Thymus (tissue), 11 donors: ENCODE measurements around the gene KRTAP10-11. TPM values are rescaled to one million over a fixed set of nuclear protein-coding genes. Genes with fewer than 3 reads are reported as not detected.

ENCODE experiments used
- DNase-seq, 9 donors: peaks; one replicate each; pipeline ENCODE4 v3.0.0-alpha.2; 2013; ENCODE audit warnings: low spot score in 9 of 9, low read depth in 6 of 9, missing footprints in 1 of 9
- H3K27ac ChIP-seq, 2 donors: one replicate each; pipeline ENCODE4 v1.5.1; 2013; ENCODE audit warnings: control low read depth in 1 of 2, low read depth in 1 of 2, low read length in 1 of 2, mild to moderate bottlenecking in 1 of 2, moderate library complexity in 1 of 2
- H3K27me3 ChIP-seq, 2 donors: one replicate each; pipeline ENCODE4 v1.5.1; 2013; ENCODE audit warnings: low read length in 1 of 2; ENCODE audit not compliant: control insufficient read depth in 2 of 2, insufficient read depth in 1 of 2
- H3K36me3 ChIP-seq, 2 donors: one replicate each; pipeline ENCODE4 v1.5.1; 2013; ENCODE audit warnings: low read length in 1 of 2, mild to moderate bottlenecking in 1 of 2, moderate library complexity in 1 of 2; ENCODE audit not compliant: control insufficient read depth in 2 of 2, insufficient read depth in 2 of 2
- H3K4me1 ChIP-seq, 2 donors: one replicate each; pipeline ENCODE4 v1.5.1; 2013; ENCODE audit warnings: low read length in 2 of 2; ENCODE audit not compliant: control insufficient read depth in 2 of 2, insufficient read depth in 2 of 2
- H3K4me3 ChIP-seq, 2 donors: one replicate each; pipeline ENCODE4 v1.5.1; 2013; ENCODE audit warnings: low read length in 2 of 2, control low read depth in 1 of 2, mild to moderate bottlenecking in 1 of 2
- H3K9me3 ChIP-seq, 2 donors: one replicate each; pipeline ENCODE4 v1.5.1; 2013; ENCODE audit warnings: low read length in 1 of 2, mild to moderate bottlenecking in 1 of 2; ENCODE audit not compliant: control insufficient read depth in 2 of 2, insufficient read depth in 1 of 2
- WGBS: extraction: QIAGEN DNeasy Blood & Tissue Kit; methylation state at CpG from one replicate; pipeline ENCODE4 v1.1.7; 2013; 5-methylcytosine and 5-hydroxymethylcytosine counted together
- polyA plus RNA-seq: library from polyadenylated mRNA; stranded (reverse); fragments of 200-250 nt; gene quantifications from one replicate; pipeline ENCODE4 v1.2.3, GENCODE V29; 2013
- total RNA-seq: library from RNA; stranded (reverse); fragments of 120-200 nt; gene quantifications from one replicate; pipeline ENCODE4 v1.2.4, GENCODE V29; 2013
- donor health status: healthy.

The KRTAP10-11 gene
- total and polyA plus RNA-seq, 2 donors: not detected

DNA sequence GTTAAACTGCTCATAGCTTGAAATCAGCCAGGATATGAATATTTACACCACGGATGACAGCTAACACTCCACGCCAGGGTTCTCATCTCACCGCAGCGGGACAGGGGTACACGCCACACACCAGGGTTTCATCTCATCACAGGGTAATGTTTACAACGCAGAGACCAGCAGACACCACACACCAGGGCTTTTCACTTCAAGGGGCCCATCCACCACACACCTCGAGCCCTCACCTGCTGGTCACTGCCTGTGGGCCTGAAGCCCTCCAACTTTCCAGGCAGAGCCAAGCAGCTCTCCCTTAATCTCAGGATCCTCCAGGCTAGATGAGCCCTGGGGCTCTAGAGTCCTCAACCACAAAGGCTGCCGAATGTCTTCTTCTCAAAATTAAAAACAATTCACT lies 49.4 kb downstream of the KRTAP10-11 start:
- WGBS: 79% methylated on average over 8 of the region's 8 CpGs
- peaks cover 6 to 45% of the 10 kb centered on the region in 2 donors for H3K27me3 ChIP-seq
- no peak for DNase-seq
- no peaks in the 10 kb centered on the region for H3K4me1 ChIP-seq
- no peak overlapping the region for H3K27ac ChIP-seq
- no peaks in the 10 kb centered on the region for H3K9me3 ChIP-seq
- H3K4me3 ChIP-seq: no peak overlapping the region
- no peaks in the 10 kb centered on the region for H3K36me3 ChIP-seq

- Histone ChIP-seq H3K4me3 (no peak overlapping the region), H3K27ac (no peak overlapping the region)
Observed at GRCh38 chr21:44696572-44696971, 50.4 kb downstream of the KRTAP10-11 start.

More at GRCh38 chr21:44696572-44696971, 50.4 kb downstream of the KRTAP10-11 start:
- 79% methylated on average over 10 of the region's 10 CpGs for WGBS
- peaks cover 6 to 54% of the 10 kb centered on the region in 2 donors for H3K27me3 ChIP-seq
- no peak for DNase-seq
- H3K4me1 ChIP-seq: no peaks in the 10 kb centered on the region
- H3K9me3 ChIP-seq: no peaks in the 10 kb centered on the region
- H3K36me3 ChIP-seq: no peaks in the 10 kb centered on the region

Other genes starting within 250 kb of the KRTAP10-11 start
- gene LRRC3, start 190.9 kb upstream of the KRTAP10-11 start, total RNA-seq: 0.24 TPM
- gene LRRC3, start 190.9 kb upstream of the KRTAP10-11 start, polyA plus RNA-seq: 0.55 TPM
- not detected for gene KRTAP10-1, start 106.2 kb upstream of the KRTAP10-11 start, total RNA-seq
- gene KRTAP10-1, start 106.2 kb upstream of the KRTAP10-11 start, polyA plus RNA-seq: not detected
- gene KRTAP10-2, start 94.9 kb upstream of the KRTAP10-11 start, total RNA-seq: not detected
- gene KRTAP10-2, start 94.9 kb upstream of the KRTAP10-11 start, polyA plus RNA-seq: not detected
- not detected for gene KRTAP10-3, start 87.6 kb upstream of the KRTAP10-11 start, total RNA-seq
- gene KRTAP10-3, start 87.6 kb upstream of the KRTAP10-11 start, polyA plus RNA-seq: not detected
- not detected for gene KRTAP10-4, start 72.7 kb upstream of the KRTAP10-11 start, total RNA-seq
- not detected for gene KRTAP10-4, start 72.7 kb upstream of the KRTAP10-11 start, polyA plus RNA-seq
- gene KRTAP10-5, start 65.8 kb upstream of the KRTAP10-11 start, total RNA-seq: not detected
- not detected for gene KRTAP10-5, start 65.8 kb upstream of the KRTAP10-11 start, polyA plus RNA-seq
- gene KRTAP10-6, start 53.9 kb upstream of the KRTAP10-11 start, total RNA-seq: not detected
- gene KRTAP10-6, start 53.9 kb upstream of the KRTAP10-11 start, polyA plus RNA-seq: not detected
- not detected for gene KRTAP10-7, start 45.8 kb upstream of the KRTAP10-11 start, total RNA-seq
- not detected for gene KRTAP10-7, start 45.8 kb upstream of the KRTAP10-11 start, polyA plus RNA-seq
- gene KRTAP10-8, start 34.3 kb upstream of the KRTAP10-11 start, total RNA-seq: not detected
- gene KRTAP10-8, start 34.3 kb upstream of the KRTAP10-11 start, polyA plus RNA-seq: not detected
- not detected for gene KRTAP10-9, start 19.3 kb upstream of the KRTAP10-11 start, total RNA-seq
- gene KRTAP10-9, start 19.3 kb upstream of the KRTAP10-11 start, polyA plus RNA-seq: not detected
- not detected for gene KRTAP10-10, start 9.1 kb upstream of the KRTAP10-11 start, total RNA-seq
- gene KRTAP10-10, start 9.1 kb upstream of the KRTAP10-11 start, polyA plus RNA-seq: not detected
- gene KRTAP12-4, start 8.2 kb downstream of the KRTAP10-11 start, total RNA-seq: not detected
- not detected for gene KRTAP12-4, start 8.2 kb downstream of the KRTAP10-11 start, polyA plus RNA-seq
- gene KRTAP12-3, start 11.5 kb downstream of the KRTAP10-11 start, total RNA-seq: not detected
- gene KRTAP12-3, start 11.5 kb downstream of the KRTAP10-11 start, polyA plus RNA-seq: not detected
- gene KRTAP12-2, start 20.5 kb downstream of the KRTAP10-11 start, total RNA-seq: not detected
- gene KRTAP12-2, start 20.5 kb downstream of the KRTAP10-11 start, polyA plus RNA-seq: not detected
- not detected for gene KRTAP12-1, start 35.7 kb downstream of the KRTAP10-11 start, total RNA-seq
- gene KRTAP12-1, start 35.7 kb downstream of the KRTAP10-11 start, polyA plus RNA-seq: not detected
- not detected for gene KRTAP10-12, start 50.8 kb downstream of the KRTAP10-11 start, total RNA-seq
- gene KRTAP10-12, start 50.8 kb downstream of the KRTAP10-11 start, polyA plus RNA-seq: not detected
- gene TSPEAR, start 65.2 kb downstream of the KRTAP10-11 start, total RNA-seq: 0.38 TPM
- gene TSPEAR, start 65.2 kb downstream of the KRTAP10-11 start, polyA plus RNA-seq: 0.07 TPM
- gene UBE2G2, start 155.4 kb downstream of the KRTAP10-11 start, total RNA-seq: 32.8 TPM
- 67.6 TPM for gene UBE2G2, start 155.4 kb downstream of the KRTAP10-11 start, polyA plus RNA-seq
- 63.7 TPM for gene SUMO3, start 171.6 kb downstream of the KRTAP10-11 start, total RNA-seq
- gene SUMO3, start 171.6 kb downstream of the KRTAP10-11 start, polyA plus RNA-seq: 49.6 TPM
- 75.3 TPM for gene PTTG1IP, start 227.3 kb downstream of the KRTAP10-11 start, total RNA-seq
- gene PTTG1IP, start 227.3 kb downstream of the KRTAP10-11 start, polyA plus RNA-seq: 138 TPM